ENCODE measurements around the gene YIF1A.
"Not testable (repeated sequence)": the region's sequence is repeated elsewhere in the genome, so short reads cannot be mapped to it uniquely, and the experiment has no call there.

Gene YIF1A

GRCh38 chr11:66271816-66272215 is 17.1 kb downstream of the YIF1A start:
- no peak for DNase-seq

- DNase-seq: peak in 2 of 56 donors; percentile 55 to 71
Measured at GRCh38 chr11:66268952-66269905, 19.7 kb downstream of the YIF1A start.

- peak; percentile 86 to 100 (median 99) for DNase-seq
Measured at GRCh38 chr11:66268244-66268951, 20.5 kb downstream of the YIF1A start, which contains the start of gene RAB1B. TSS of gene RAB1B (plus strand) at chr11:66268639. CDS start at chr11:66268680, 41 bp downstream.

- peak in 55 of 56 donors; percentile 61 to 93 (median 84) for DNase-seq
Measured at GRCh38 chr11:66267379-66268243, 21.3 kb downstream of the YIF1A start.

- DNase-seq: no peak
Measured at GRCh38 chr11:66267039-66267378, 21.9 kb downstream of the YIF1A start.

GRCh38 chr11:66266378-66267038 is 22.4 kb downstream of the YIF1A start:
- DNase-seq: no peak

- no peak for DNase-seq
Measured at GRCh38 chr11:66265531-66266377, 23.2 kb downstream of the YIF1A start.

- DNase-seq: no peak
Measured at GRCh38 chr11:66264914-66265313, 24.0 kb downstream of the YIF1A start.

- DNase-seq: no peak
Measured at GRCh38 chr11:66264383-66264782, 24.6 kb downstream of the YIF1A start.

GRCh38 chr11:66263785-66264184 is 25.2 kb downstream of the YIF1A start:
- DNase-seq: no peak

GRCh38 chr11:66263231-66263630 is 25.7 kb downstream of the YIF1A start:
- DNase-seq: no peak

GRCh38 chr11:66262696-66263095 is 26.2 kb downstream of the YIF1A start:
- DNase-seq: no peak

- no peak for DNase-seq
Measured at GRCh38 chr11:66262191-66262590, 26.8 kb downstream of the YIF1A start.

- no peak for DNase-seq
Measured at GRCh38 chr11:66261578-66261977, 27.4 kb downstream of the YIF1A start.

- no peak for DNase-seq
Measured at GRCh38 chr11:66259956-66260355, 29.0 kb downstream of the YIF1A start.

GRCh38 chr11:66259225-66259624 is 29.7 kb downstream of the YIF1A start:
- no peak for DNase-seq

GRCh38 chr11:66258473-66258893 is 30.5 kb downstream of the YIF1A start:
- DNase-seq: no peak

- not testable (repeated sequence) for DNase-seq
Measured at GRCh38 chr11:66253081-66253480, 35.9 kb downstream of the YIF1A start.

GRCh38 chr11:66251809-66252208 is 37.1 kb downstream of the YIF1A start:
- no peak for DNase-seq

- DNase-seq: no peak
Measured at GRCh38 chr11:66248903-66249302, 40.0 kb downstream of the YIF1A start.
